Stimulated activated naive CD8-positive, alpha-beta T cell treated with anti-CD3 and anti-CD28 coated beads, Interleukin-15, amount 100 ng/mL, for 72 hours (primary cell): ENCODE measurements around the gene CHI3L2.
A peak's percentile ranks its signal among the peaks of the same experiment; 100 is the strongest.
"Not testable (repeated sequence)": the region's sequence is repeated elsewhere in the genome, so short reads cannot be mapped to it uniquely, and the experiment has no call there.

ENCODE experiments used
- ATAC-seq: fragments of 150-1000 bp; cut with Tn5 transposase; 2 replicates; pipeline ENCODE4 v1.10.0; 2021; ENCODE audit warnings: mild to moderate bottlenecking, moderate library complexity
- DNase-seq, 2 donors: peaks; one replicate each; pipeline ENCODE4 v3.0.0; 2021 to 2022
- H3K27ac Mint-ChIP-seq, 2 donors: one replicate each; pipeline ENCODE4 v1.8.0; 2022; ENCODE audit warnings: mild to moderate bottlenecking in 2 of 2, mixed read lengths in 2 of 2, moderate library complexity in 2 of 2
- H3K27me3 Mint-ChIP-seq: one replicate; pipeline ENCODE4 v1.8.0; 2022; ENCODE audit warnings: mixed read lengths
- H3K4me1 Mint-ChIP-seq: one replicate; pipeline ENCODE4 v1.8.0; 2022; ENCODE audit warnings: mild to moderate bottlenecking, mixed read lengths
- H3K4me3 Mint-ChIP-seq, 2 donors: one replicate each; pipeline ENCODE4 v1.8.0; 2022; ENCODE audit warnings: mild to moderate bottlenecking in 2 of 2, mixed read lengths in 2 of 2, moderate library complexity in 1 of 2
- H3K9me3 Mint-ChIP-seq, 2 donors: one replicate each; pipeline ENCODE4 v1.8.0; 2022; ENCODE audit warnings: mixed read lengths in 2 of 2

The CHI3L2 gene

DNA sequence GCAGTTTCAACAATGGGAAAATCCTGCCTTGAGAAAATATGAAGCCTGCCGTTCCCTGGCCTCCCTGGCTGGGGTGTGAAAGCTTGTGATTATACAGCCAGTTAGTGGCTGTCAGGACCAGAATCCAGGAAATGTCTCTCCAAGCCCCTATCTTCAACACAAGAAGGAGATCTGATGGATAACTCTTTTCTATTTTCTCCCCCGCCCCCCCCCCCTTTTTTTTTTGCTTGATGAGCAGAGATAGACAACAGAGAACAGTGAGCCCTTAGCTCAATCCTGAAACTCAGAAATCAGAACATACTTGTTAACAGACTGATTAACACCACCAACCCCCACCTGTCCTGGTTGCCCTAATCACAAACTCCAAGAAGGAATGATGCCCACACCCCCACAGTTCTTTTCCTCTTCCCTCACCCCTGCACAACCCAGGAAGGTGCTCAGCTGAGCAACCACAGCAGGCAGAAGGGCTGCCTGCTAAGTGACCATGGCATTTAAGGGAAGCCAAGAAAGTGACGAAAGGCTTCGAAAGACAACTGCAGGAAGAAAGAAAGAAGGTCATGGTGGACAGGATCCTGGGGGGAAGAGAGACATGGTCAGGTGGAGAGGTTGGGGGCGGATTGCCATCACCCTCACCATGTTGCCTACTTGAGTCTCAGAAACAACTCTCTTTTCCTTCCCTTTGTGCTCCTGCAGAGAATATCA is 14.7 kb upstream of the CHI3L2 start:
- H3K27me3 Mint-ChIP-seq, result no peaks in the 10 kb centered on the region
- DNase-seq, result no peak
- H3K4me3 Mint-ChIP-seq, result peak overlapping the region; percentile 59 to 81
- peak overlapping the region; percentile 92 to 99 for H3K27ac Mint-ChIP-seq
- peaks cover 1 to 2% of the 10 kb centered on the region in 2 donors for H3K9me3 Mint-ChIP-seq
- no peak for ATAC-seq
- H3K4me1 Mint-ChIP-seq, result peaks cover 90% of the 10 kb centered on the region

DNA sequence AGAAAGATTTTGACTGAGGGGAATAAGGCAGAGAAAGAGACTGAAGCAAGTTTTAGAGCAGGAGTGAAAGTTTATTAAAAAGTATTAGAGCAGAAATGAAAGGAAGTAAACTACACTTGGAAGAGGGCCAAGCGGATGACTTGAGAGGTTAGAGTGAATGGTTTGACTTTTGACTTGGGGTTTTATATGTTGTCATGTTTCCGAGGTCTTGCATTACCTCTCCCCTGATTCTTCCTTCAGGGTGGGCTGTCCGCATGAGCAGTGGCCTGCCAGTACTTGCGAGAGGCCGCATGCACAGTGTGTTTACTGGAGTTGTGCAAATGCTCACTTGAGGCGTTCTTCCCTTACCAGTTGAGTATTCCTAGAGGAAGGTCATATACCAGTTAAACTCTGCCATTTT is 14.1 kb upstream of the CHI3L2 start:
- peak in 1 of 2 donors; percentile 37 for DNase-seq
- Mint-ChIP-seq H3K9me3 (peaks cover 7 to 8% of the 10 kb centered on the region in 2 donors), H3K4me3 (peak overlapping the region; percentile 59 to 81), H3K4me1 (peaks cover 90% of the 10 kb centered on the region), H3K27ac (peak overlapping the region; percentile 92 to 99), H3K27me3 (no peaks in the 10 kb centered on the region)
- no peak for ATAC-seq

DNA sequence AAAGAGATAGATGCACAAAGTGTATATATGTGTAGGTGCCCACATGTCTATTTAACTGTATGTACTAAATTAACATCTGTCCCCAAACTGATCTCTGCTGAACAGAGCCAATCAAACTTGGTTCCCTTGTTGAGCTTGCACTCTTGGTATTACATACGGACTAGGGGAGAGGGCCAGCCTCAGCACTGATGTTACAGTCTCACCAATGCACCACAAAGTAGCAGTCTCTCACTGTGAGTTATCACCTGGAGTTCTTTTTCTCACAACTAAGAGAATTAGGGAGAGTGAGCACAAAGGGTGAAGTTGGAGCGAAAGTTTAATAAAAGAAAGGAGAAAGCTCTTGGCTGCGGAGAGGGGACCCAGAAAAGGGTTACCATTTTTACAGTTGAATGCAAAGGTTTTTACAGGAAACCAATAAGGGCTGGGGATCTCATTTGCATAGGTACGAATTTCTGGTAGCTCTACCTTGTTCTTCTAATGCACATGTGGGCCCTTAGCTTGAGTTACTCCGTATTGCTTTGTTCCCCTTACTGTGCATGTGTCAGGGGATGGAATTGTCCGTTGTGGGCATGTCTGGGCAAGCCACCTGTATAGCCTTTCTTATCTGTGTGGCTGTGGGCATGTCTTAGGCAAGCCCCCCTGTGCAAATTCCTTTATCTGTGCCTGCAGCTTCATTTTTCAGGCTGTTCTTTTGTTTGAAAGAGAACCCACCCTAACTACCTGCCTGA is 13.3 kb upstream of the CHI3L2 start:
- Mint-ChIP-seq H3K9me3 (peaks cover 7 to 8% of the 10 kb centered on the region in 2 donors), H3K4me3 (peak overlapping the region; percentile 59 to 81), H3K27me3 (no peaks in the 10 kb centered on the region), H3K27ac (peak overlapping the region; percentile 92 to 99), H3K4me1 (peaks cover 90% of the 10 kb centered on the region)
- peak in 1 of 2 donors; percentile 62 for DNase-seq
- peak; percentile 11 for ATAC-seq

DNA sequence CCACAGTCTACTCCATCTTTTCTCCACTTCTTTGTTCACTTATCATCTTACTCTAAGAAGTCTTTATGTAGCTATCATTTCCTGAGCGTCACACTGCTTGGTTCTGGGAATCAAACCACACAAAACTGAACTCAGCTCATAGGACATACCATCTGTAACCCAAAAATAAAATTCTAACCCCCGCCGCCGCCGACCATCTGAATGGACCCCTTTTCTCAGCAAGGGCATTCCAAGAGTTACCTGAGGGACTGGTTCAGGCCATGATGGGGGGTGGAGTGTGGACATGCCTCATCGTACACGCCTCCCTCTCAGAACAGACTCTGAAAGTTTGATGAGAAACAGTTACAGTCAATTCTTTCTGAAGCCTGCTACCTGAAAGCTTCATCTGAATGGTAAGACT is 12.6 kb upstream of the CHI3L2 start:
- ATAC-seq (peak; percentile 45), DNase-seq (peak; percentile 65 to 80)
- Mint-ChIP-seq H3K27ac (peak overlapping the region; percentile 92 to 99), H3K4me1 (peaks cover 90% of the 10 kb centered on the region), H3K9me3 (peaks cover 7 to 8% of the 10 kb centered on the region in 2 donors), H3K4me3 (peak overlapping the region; percentile 59 to 81), H3K27me3 (no peaks in the 10 kb centered on the region)

DNA sequence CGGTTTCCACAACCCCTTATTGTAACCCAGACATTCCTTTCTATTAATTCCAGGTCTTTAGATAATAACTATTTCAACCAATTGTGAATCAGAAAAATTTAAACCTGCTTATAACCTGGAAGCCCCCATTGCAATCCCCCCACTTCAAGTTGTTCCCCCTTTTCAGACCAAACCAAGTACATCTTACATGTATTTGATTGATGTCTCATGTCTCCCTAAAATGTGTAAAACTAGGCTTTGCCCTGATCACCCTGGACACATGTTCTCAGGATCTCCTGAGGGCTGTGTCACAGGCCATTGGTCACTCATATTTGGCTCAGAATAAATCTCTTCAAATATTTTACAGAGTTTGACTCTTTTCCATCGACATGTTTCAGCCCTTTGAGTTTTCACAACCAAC is 12.2 kb upstream of the CHI3L2 start:
- Mint-ChIP-seq H3K4me3 (peak overlapping the region; percentile 59 to 81), H3K4me1 (peaks cover 90% of the 10 kb centered on the region), H3K27ac (peak overlapping the region; percentile 92 to 99)
- H3K9me3 Mint-ChIP-seq, ATAC-seq, DNase-seq, H3K27me3 Mint-ChIP-seq: not testable (repeated sequence)

DNA sequence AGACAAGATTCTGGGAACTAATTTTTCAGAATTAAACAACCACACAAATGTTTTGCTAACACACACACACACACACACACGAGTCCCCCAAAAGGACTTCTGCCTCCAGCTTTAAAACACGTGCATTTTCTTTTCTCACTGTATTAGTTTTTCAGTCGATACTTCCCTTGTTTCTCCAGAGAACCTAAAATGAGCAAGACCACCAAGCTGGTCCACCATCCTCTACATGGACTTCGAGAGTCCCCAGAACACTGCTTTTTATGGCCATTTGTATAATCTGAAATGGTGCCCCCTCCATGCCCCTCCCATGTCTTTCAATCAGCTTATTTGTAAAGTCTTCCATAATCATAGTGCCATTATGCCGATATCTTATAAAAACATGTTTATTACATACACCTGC is 10.8 kb upstream of the CHI3L2 start:
- Mint-ChIP-seq H3K4me3 (peak overlapping the region; percentile 59 to 81), H3K27me3 (no peaks in the 10 kb centered on the region), H3K4me1 (peaks cover 98% of the 10 kb centered on the region), H3K27ac (peak overlapping the region; percentile 92 to 99), H3K9me3 (peaks cover 7 to 8% of the 10 kb centered on the region in 2 donors)
- DNase-seq (no peak), ATAC-seq (no peak)

DNA sequence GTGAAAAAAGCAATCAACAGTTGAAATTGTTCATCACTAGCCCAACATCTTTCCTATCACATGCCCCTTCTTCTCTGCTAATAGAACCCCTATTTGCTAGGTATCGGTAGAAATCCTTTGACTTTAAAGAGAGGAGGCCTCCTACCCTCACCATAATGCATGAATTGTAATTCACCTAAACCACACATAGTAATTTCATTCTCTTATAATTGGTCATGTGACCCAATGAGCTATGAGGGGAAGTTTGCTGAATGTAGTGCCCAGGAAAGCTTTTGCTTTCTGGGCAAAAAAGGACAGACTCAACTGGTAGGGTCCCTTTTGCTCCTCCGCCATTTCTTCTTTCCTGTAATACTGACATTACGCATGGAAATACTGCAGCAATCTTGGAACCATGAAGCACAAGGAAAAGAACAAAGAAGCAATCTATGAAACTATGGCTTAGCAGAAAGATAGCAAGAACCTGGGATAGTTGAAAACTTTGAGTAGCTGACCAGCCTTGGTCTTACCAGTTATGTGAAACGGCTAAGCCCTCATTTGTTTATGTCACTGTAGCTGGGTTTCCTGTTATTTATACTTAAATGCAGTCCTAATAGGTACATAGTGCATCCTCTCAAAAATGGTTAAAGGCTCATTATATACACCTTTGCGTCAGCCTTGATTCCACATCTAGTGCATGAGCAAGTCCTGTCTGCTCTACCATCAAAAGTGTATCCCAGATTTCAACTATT is 10.2 kb upstream of the CHI3L2 start:
- H3K27me3 Mint-ChIP-seq, result no peaks in the 10 kb centered on the region
- DNase-seq (peak in 1 of 2 donors; percentile 27), ATAC-seq (peak; percentile 13)
- H3K4me1 Mint-ChIP-seq, result peaks cover 98% of the 10 kb centered on the region
- H3K9me3 Mint-ChIP-seq, result peaks cover 7 to 8% of the 10 kb centered on the region in 2 donors
- H3K27ac Mint-ChIP-seq, result peak overlapping the region; percentile 92 to 99
- peak overlapping the region; percentile 59 to 81 for H3K4me3 Mint-ChIP-seq

DNA sequence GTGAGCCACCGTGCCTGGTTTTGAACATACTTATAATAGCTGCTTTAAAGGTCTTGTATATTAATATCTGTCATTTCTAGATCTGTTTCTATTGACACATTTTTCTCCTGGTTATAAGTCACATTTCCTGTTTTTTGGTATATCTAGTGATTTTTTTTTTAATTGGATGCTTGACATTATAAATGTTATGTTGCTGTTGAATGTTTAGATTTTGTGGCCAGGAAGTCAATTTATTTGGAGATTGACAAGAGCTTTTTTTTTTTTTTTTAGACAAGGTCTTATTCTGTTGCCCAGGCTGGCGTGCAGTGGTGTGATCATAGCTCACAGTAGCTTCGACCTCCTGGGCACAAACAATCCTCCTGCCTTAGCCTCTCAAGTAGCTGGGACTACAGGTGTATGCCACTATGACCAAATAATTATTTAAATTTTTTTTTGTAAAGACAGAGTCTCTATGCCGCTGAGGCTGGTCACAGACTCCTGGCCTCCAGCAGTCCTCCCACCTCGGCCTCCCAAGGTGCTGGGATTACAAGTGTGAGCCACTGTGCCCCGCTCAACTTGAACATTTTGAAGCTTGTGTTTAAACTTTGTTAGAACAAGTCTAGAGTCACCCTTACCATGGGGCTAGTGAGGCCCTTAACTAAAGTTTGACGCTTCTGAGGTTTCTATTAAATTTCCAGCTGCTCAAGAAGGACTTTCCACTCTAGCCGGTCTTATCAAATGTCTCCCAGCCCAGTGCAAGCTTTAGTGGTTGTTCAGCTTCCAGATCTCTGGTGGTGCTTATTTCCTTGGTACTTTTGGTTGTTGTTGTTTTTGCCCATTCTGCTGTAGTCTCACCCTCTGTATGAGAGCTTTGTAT is 8.6 kb upstream of the CHI3L2 start:
- Mint-ChIP-seq H3K27me3 (no peaks in the 10 kb centered on the region), H3K4me1 (peaks cover 98% of the 10 kb centered on the region), H3K27ac (peak overlapping the region; percentile 88 to 94), H3K4me3 (peak overlapping the region; percentile 53 to 61), H3K9me3 (peaks cover 7 to 8% of the 10 kb centered on the region in 2 donors)
- peak in 1 of 2 donors; percentile 17 for DNase-seq
- no peak for ATAC-seq

DNA sequence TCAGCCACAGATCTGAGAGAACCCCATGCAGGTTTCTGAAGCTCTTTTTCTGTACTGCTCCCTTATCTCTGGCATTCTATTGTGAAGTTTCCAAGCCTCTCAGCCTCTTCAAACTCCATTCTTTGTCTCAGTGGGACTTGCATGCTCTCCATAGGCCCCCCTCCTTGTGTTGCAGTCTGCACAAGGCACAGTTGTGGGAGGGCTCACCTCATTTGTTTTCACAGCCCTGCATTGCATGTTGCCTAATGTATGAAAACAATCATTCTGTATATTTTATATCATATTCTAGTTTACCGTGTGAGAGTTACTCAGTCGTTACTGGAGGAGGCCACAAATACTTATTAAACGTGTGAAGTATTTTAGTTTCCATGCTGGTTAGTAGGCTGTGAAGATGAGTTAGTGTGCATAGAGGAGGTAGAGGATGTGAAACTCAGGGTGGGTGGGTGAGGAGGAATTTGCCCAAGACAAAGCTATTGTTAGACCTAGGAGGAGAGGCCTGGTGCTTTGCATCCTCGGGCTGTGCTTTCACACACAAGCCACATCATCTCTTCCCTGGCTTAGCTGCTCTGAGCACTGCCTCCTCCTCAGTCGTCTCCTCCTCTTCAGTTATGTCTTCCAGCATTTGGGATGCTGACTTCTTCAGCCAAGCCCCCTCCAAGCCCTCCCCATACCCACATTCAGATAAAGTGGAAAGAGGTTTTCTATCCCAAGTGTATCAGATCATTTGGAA is 7.8 kb upstream of the CHI3L2 start:
- Mint-ChIP-seq H3K27me3 (no peaks in the 10 kb centered on the region), H3K9me3 (peaks cover 7 to 8% of the 10 kb centered on the region in 2 donors), H3K4me3 (peak overlapping the region; percentile 53 to 61), H3K27ac (peak overlapping the region; percentile 88 to 94), H3K4me1 (peaks cover 98% of the 10 kb centered on the region)
- ATAC-seq, result peak; percentile 36
- peak in 1 of 2 donors; percentile 59 for DNase-seq

DNA sequence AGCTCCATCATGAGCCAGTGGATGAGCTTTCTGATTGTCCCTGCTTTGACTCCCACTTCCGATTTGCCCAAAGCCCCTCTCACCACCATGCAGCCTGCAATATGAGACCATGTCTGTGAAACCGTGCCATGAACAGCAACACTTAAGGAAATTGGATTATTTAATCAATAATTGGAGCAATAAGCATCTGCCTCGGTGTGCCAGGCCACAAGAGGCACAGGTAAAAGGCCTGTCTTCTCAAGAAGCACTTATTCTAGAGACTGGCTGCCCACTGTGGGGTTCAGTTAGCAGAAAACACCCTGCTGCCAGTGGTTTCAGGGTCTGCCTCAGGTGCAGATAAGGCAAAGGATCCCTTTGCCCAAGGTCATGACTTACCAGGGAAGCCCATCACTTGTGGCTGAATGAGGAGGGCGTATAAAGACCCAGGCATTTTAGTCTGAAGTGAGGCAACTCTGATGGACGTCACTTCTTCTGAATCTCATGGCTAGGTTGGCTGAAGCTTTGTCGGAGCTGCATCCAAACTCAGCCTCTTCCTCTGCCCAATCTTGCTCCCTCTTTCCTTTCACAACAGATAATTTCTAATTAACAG is 7.1 kb upstream of the CHI3L2 start:
- DNase-seq (no peak), ATAC-seq (no peak)
- Mint-ChIP-seq H3K27ac (peak overlapping the region; percentile 74 to 88), H3K4me3 (peak overlapping the region; percentile 61 to 68), H3K27me3 (no peaks in the 10 kb centered on the region), H3K4me1 (peaks cover 98% of the 10 kb centered on the region), H3K9me3 (peaks cover 7 to 8% of the 10 kb centered on the region in 2 donors)

DNA sequence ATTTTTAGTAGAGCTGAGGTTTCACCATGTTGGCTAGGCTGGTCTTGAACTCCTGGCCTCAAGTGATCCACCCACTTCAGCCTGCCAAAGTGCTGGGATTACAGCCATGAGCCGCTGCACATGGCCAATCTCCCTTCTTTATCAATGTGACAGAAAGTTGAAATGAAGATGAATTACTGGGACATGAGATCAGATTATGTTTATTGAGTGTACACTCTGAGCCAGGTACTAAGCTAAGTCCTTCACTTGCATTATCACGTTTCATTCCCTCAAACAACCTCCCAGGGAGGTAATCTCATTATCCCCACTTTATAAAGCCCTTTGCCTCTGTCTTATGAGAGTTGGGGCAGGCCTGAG is 6.3 kb upstream of the CHI3L2 start:
- H3K4me3 Mint-ChIP-seq, result peak overlapping the region; percentile 89 to 92
- H3K9me3 Mint-ChIP-seq, result peaks cover 7 to 8% of the 10 kb centered on the region in 2 donors
- peaks cover 100% of the 10 kb centered on the region for H3K4me1 Mint-ChIP-seq
- DNase-seq, result no peak
- no peaks in the 10 kb centered on the region for H3K27me3 Mint-ChIP-seq
- ATAC-seq, result no peak
- peak overlapping the region; percentile 96 to 97 for H3K27ac Mint-ChIP-seq

DNA sequence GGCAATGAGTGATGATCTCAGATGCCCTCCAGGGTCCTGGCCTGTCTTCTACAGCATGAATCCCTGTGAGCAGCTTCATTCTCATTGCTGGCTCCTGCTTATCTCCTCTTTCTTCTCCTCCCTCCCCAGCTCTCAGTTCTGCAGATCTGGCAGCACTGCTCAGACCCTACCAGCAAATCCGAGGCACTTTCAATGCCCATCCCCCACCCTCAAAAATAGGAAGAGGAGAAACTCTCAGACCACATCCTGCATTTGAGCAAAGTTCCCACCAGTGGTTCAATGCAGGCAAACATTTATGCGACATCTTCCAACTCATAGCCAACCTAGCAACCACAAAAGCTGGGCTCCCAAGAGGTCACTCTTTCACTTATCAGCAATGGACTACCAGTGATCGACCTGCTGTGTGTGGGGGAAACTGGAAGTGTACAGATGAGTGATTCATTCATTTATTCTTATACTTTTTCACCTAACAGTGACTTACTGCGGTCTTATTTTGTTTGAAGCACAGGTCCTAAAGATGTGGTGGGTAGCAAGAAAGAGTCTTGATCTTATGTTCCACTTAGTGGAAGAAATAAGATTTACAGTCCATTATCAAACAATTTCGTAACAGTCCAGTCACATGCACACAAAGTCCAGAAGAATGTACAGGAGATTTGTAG is 5.8 kb upstream of the CHI3L2 start:
- no peaks in the 10 kb centered on the region for H3K27me3 Mint-ChIP-seq
- peaks cover 7 to 8% of the 10 kb centered on the region in 2 donors for H3K9me3 Mint-ChIP-seq
- ATAC-seq, result peak; percentile 85
- peak overlapping the region; percentile 89 to 92 for H3K4me3 Mint-ChIP-seq
- peak overlapping the region; percentile 96 to 97 for H3K27ac Mint-ChIP-seq
- peaks cover 100% of the 10 kb centered on the region for H3K4me1 Mint-ChIP-seq
- DNase-seq, result peak; percentile 74 to 89

DNA sequence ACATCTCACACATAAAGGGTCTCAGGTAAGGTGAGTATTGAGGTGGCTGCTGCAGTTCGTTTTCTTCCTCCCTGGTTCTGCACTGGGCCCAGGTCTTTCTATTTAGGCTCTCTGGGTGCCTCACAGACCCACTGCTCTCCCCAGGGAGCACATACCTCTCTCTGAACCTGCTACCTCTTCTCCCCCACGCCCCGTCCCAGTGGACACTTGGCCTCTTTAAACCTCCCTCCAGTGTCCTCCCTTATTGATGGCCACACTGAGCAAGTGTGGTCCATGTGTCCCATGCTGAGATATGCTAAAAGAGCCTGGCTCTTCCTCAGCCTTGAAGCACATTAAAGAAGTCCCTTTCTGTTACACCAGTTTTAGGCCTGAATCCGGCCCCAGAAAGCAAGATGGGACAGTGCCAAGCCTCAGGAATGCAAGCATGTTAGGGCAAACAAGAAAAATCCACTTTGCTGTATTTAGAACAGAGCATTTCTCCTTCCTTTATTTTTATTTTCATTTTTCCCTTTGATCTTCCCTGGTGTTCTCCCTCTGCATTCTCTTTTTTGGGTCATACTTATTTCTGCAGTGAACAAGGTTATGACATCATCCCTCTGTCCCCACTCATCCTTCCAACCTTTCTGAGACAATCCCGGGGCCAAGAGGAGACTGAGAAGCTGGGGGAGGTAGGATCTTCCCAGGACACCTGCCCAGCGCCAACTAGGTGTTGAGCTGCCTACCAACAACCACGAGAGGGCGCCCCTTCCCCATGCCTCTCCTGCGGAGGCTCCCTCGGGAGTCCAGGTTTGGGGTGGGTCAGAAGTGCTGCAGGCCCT is 5.0 kb upstream of the CHI3L2 start:
- DNase-seq (peak; percentile 75 to 81), ATAC-seq (peak; percentile 16)
- peaks cover 100% of the 10 kb centered on the region for H3K4me1 Mint-ChIP-seq
- peak overlapping the region; percentile 96 to 97 for H3K27ac Mint-ChIP-seq
- H3K27me3 Mint-ChIP-seq, result no peaks in the 10 kb centered on the region
- H3K4me3 Mint-ChIP-seq, result peak overlapping the region; percentile 89 to 92
- H3K9me3 Mint-ChIP-seq, result peaks cover 7 to 8% of the 10 kb centered on the region in 2 donors
